SK-N-SH (cell line): ENCODE results near the gene TOX2. TPM values are rescaled to one million over a fixed set of nuclear protein-coding genes. Genes with fewer than 3 reads are reported as not detected.

Source experiments
- CTCF ChIA-PET: fragments of 300-600, 350-600 bp; formaldehyde crosslinking; extraction: SDS; loops from one replicate; lab custom pipeline; 2021; lab: Yijun Ruan, JAX
- POLR2A ChIA-PET: fragments of 350-600 bp; sonication (Branson Sonifier 250); formaldehyde crosslinking; extraction: SDS; loops from one replicate; lab custom pipeline; 2020; ENCODE audit warnings: antibody characterized with exemption, inconsistent platforms; lab: Yijun Ruan, JAX
- DNase-seq: peaks from one replicate; pipeline ENCODE4 v3.0.0; 2012
- H2AFZ ChIP-seq: fragments of 200-600 bp; sonication (generic); 2 replicates; pipeline ENCODE4 v1.8.1; 2016; ENCODE audit warnings: antibody characterized with exemption, mild to moderate bottlenecking, low read depth
- H3F3A ChIP-seq: fragments of 200-600 bp; sonication (generic); replicated peaks from 2 replicates; pipeline ENCODE3; 2016; ENCODE audit warnings: antibody characterized with exemption, mild to moderate bottlenecking; ENCODE audit not compliant: insufficient read depth
- H3K27ac ChIP-seq, 2 experiments: fragments of 200-500 bp in 1 of 2; fragments of 200-600 bp in 1 of 2; sonication (Bioruptor generic) in 1 of 2; sonication (generic), shearing (Covaris generic) in 1 of 2; 2 replicates each; pipeline versions ENCODE4 v1.5.1 to v1.6.1; 2014 to 2016; ENCODE audit warnings: low read depth in 2 of 2, inconsistent platforms in 1 of 2, low read length in 1 of 2, mild to moderate bottlenecking in 1 of 2, mixed read lengths in 1 of 2
- H3K27me3 ChIP-seq: fragments of 200-600 bp; sonication (generic), shearing (Covaris generic); 2 replicates; pipeline ENCODE4 v1.6.1; 2016; ENCODE audit warnings: mixed run types; ENCODE audit not compliant: insufficient read depth
- H3K36me3 ChIP-seq, 2 experiments: fragments of 200-500 bp in 1 of 2; fragments of 200-600 bp in 1 of 2; sonication (Bioruptor generic) in 1 of 2; sonication (generic) in 1 of 2; replicated peaks in 1 of 2; 2 replicates each; pipeline versions ENCODE3 to v1.5.1; 2014 to 2016; ENCODE audit warnings: low read length in 1 of 2, mild to moderate bottlenecking in 1 of 2; ENCODE audit not compliant: insufficient read depth in 2 of 2, control insufficient read depth in 1 of 2
- H3K4me1 ChIP-seq, 2 experiments: fragments of 200-500 bp in 1 of 2; fragments of 200-600 bp in 1 of 2; sonication (Bioruptor generic) in 1 of 2; sonication (generic), shearing (Covaris generic) in 1 of 2; 2 replicates each; pipeline versions ENCODE4 v1.5.1 to v1.6.1; 2014 to 2016; ENCODE audit warnings: low read depth in 1 of 2, low read length in 1 of 2, mixed run types in 1 of 2; ENCODE audit not compliant: insufficient read depth in 2 of 2, control insufficient read depth in 1 of 2
- H3K4me2 ChIP-seq: fragments of 200-600 bp; sonication (generic), shearing (Covaris generic); 2 replicates; pipeline ENCODE4 v1.6.1; 2017; ENCODE audit warnings: mixed run types
- H3K4me3 ChIP-seq, 2 experiments: fragments of 200-500 bp in 1 of 2; fragments of 200-600 bp in 1 of 2; sonication (Bioruptor generic) in 1 of 2; sonication (generic), shearing (Covaris generic) in 1 of 2; 2 replicates each; pipeline versions ENCODE4 v1.5.1 to v1.8.1; 2014 to 2016; ENCODE audit warnings: low read depth in 2 of 2, inconsistent platforms in 1 of 2, low read length in 1 of 2, mild to moderate bottlenecking in 1 of 2, mixed read lengths in 1 of 2, moderate library complexity in 1 of 2
- H3K79me2 ChIP-seq: fragments of 200-600 bp; sonication (generic); 2 replicates; pipeline ENCODE4 v1.8.1; 2017; ENCODE audit warnings: mild to moderate bottlenecking; ENCODE audit not compliant: insufficient read depth
- H3K9ac ChIP-seq: fragments of 200-600 bp; sonication (generic); 2 replicates; pipeline ENCODE4 v1.6.1; 2017; ENCODE audit warnings: mixed run types
- H3K9me2 ChIP-seq: fragments of 200-600 bp; sonication (generic); 2 replicates; pipeline ENCODE4 v1.6.1; 2017; ENCODE audit warnings: mixed run types
- H3K9me3 ChIP-seq: fragments of 200-600 bp; sonication (generic); 2 replicates; pipeline ENCODE4 v1.6.1; 2017; ENCODE audit warnings: mixed run types, mild to moderate bottlenecking, moderate library complexity
- H4K20me1 ChIP-seq: fragments of 200-600 bp; sonication (generic); 2 replicates; pipeline ENCODE4 v1.6.1; 2017; ENCODE audit warnings: mild to moderate bottlenecking, mixed run types; ENCODE audit not compliant: insufficient read depth
- CHD2 ChIP-seq: fragments of 150-350 bp; IDR thresholded peaks from 2 replicates; pipeline ENCODE4 v1.6.1; 2018; ENCODE audit warnings: low read length; ENCODE audit not compliant: partially characterized antibody
- FOXJ3 ChIP-seq: sonication (generic); formaldehyde crosslinking; IDR thresholded peaks from 2 replicates; pipeline ENCODE4 v1.5.1; 2020; ENCODE audit warnings: mild to moderate bottlenecking, missing genetic modification reagents
- GABPA ChIP-seq: IDR thresholded peaks from 2 replicates; pipeline ENCODE4 v1.4.0; 2012; ENCODE audit warnings: low read depth, mild to moderate bottlenecking
- MEF2A ChIP-seq: IDR thresholded peaks from 2 replicates; pipeline ENCODE4 v1.4.0; 2012; ENCODE audit warnings: low read depth, borderline replicate concordance
- MXI1 ChIP-seq: IDR thresholded peaks from 2 replicates; pipeline ENCODE4 v1.6.1; 2012; ENCODE audit warnings: mild to moderate bottlenecking, low read depth, low read length, improper control_type of control experiment
- NFIC ChIP-seq: IDR thresholded peaks from 2 replicates; pipeline ENCODE4 v1.4.0; 2012; ENCODE audit warnings: borderline replicate concordance
- RCOR1 ChIP-seq: fragments of 150-350 bp; IDR thresholded peaks from 2 replicates; pipeline ENCODE4 v1.6.1; 2017; ENCODE audit warnings: antibody characterized with exemption, low read length
- RFX5 ChIP-seq: IDR thresholded peaks from 2 replicates; pipeline ENCODE4 v1.6.1; 2012; ENCODE audit warnings: mild to moderate bottlenecking, improper control_type of control experiment, low read length
- RXRA ChIP-seq: IDR thresholded peaks from 2 replicates; pipeline ENCODE4 v1.4.0; 2012; ENCODE audit warnings: low read depth, mild to moderate bottlenecking, borderline replicate concordance
- TAF1 ChIP-seq: IDR thresholded peaks from 2 replicates; pipeline ENCODE4 v1.6.1; 2012; ENCODE audit warnings: low read depth, mild to moderate bottlenecking, low read length, moderate library complexity, borderline replicate concordance
- WGBS: methylation state at CpG from one replicate; pipeline ENCODE4 v1.1.6; 2017; ENCODE audit warnings: low lambda C conversion rate; 5-methylcytosine and 5-hydroxymethylcytosine counted together
- polyA plus RNA-seq, 3 experiments: library from polyadenylated mRNA; depleted of rRNA; stranded (reverse); fragments of >200 nt; gene quantifications; 2 replicates each; pipeline ENCODE4 v1.2.3, GENCODE V29; 2012
- TF ChIP-seq, protein P1 (sequence below): fragments of 150-350 bp; IDR thresholded peaks from 2 replicates; pipeline ENCODE4 v1.6.1; 2016; ENCODE audit warnings: mild to moderate bottlenecking, low read depth, low read length
- TF ChIP-seq, protein P2 (sequence below): IDR thresholded peaks from 2 replicates; pipeline ENCODE4; 2012
- TF ChIP-seq, protein P3 (sequence below): fragments of 200-600 bp; sonication (generic); IDR thresholded peaks from 2 replicates; pipeline ENCODE4 v1.6.1; 2017; ENCODE audit warnings: antibody characterized with exemption, mild to moderate bottlenecking, moderate library complexity
- TF ChIP-seq, protein P4 (sequence below): fragments of 150-350 bp; IDR thresholded peaks from 2 replicates; pipeline ENCODE4 v1.6.1; 2017; ENCODE audit warnings: antibody characterized with exemption, low read length, low read depth, borderline replicate concordance

Gene TOX2
- polyA plus RNA-seq, 1 of the 3 experiments (the other 2 are of a cell fraction), result 15.4 TPM

DNA sequence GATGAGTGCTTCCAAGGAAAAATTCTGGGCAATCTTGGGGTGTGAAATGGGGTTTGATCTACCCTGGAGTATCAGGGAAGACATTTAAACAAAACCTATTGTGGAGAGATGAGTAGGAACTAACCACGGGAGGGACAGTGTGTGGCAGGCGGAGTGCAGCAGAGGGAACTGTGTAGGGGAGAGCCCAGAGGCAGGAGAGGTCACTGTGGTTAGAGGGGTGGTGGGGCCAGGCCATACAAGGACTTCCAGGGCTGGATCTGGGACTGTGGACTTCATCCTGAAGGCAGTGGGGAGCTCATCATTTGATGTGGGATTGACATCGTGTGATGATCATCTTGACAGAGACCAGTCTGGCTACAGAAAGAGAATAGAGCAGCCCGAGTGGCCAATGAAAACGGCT, 89.0 kb downstream of the TOX2 start:
- peaks cover 0 to 3% of the 10 kb centered on the region in 2 experiments for H3K36me3 ChIP-seq
- no peaks in the 10 kb centered on the region for H3K27me3 ChIP-seq
- no peak for TF ChIP-seq RXRA
- no peak for TF ChIP-seq TAF1
- no peak for TF ChIP-seq FOXJ3 (CRISPR knock-in tag)
- no peak for TF ChIP-seq RCOR1
- TF ChIP-seq, protein P1, sequence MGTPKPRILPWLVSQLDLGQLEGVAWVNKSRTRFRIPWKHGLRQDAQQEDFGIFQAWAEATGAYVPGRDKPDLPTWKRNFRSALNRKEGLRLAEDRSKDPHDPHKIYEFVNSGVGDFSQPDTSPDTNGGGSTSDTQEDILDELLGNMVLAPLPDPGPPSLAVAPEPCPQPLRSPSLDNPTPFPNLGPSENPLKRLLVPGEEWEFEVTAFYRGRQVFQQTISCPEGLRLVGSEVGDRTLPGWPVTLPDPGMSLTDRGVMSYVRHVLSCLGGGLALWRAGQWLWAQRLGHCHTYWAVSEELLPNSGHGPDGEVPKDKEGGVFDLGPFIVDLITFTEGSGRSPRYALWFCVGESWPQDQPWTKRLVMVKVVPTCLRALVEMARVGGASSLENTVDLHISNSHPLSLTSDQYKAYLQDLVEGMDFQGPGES, result no peak
- TF ChIP-seq, protein P2, sequence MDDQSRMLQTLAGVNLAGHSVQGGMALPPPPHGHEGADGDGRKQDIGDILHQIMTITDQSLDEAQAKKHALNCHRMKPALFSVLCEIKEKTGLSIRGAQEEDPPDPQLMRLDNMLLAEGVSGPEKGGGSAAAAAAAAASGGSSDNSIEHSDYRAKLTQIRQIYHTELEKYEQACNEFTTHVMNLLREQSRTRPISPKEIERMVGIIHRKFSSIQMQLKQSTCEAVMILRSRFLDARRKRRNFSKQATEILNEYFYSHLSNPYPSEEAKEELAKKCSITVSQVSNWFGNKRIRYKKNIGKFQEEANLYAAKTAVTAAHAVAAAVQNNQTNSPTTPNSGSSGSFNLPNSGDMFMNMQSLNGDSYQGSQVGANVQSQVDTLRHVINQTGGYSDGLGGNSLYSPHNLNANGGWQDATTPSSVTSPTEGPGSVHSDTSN, result no peak
- no peak for TF ChIP-seq CHD2
- TF ChIP-seq, protein P3, sequence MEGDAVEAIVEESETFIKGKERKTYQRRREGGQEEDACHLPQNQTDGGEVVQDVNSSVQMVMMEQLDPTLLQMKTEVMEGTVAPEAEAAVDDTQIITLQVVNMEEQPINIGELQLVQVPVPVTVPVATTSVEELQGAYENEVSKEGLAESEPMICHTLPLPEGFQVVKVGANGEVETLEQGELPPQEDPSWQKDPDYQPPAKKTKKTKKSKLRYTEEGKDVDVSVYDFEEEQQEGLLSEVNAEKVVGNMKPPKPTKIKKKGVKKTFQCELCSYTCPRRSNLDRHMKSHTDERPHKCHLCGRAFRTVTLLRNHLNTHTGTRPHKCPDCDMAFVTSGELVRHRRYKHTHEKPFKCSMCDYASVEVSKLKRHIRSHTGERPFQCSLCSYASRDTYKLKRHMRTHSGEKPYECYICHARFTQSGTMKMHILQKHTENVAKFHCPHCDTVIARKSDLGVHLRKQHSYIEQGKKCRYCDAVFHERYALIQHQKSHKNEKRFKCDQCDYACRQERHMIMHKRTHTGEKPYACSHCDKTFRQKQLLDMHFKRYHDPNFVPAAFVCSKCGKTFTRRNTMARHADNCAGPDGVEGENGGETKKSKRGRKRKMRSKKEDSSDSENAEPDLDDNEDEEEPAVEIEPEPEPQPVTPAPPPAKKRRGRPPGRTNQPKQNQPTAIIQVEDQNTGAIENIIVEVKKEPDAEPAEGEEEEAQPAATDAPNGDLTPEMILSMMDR, result no peak
- TF ChIP-seq NFIC, result no peak
- TF ChIP-seq MXI1, result no peak
- TF ChIP-seq GABPA, result no peak
- no peak for TF ChIP-seq RFX5
- no peak for TF ChIP-seq MEF2A
- TF ChIP-seq, protein P4, sequence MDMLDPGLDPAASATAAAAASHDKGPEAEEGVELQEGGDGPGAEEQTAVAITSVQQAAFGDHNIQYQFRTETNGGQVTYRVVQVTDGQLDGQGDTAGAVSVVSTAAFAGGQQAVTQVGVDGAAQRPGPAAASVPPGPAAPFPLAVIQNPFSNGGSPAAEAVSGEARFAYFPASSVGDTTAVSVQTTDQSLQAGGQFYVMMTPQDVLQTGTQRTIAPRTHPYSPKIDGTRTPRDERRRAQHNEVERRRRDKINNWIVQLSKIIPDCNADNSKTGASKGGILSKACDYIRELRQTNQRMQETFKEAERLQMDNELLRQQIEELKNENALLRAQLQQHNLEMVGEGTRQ, result no peak
- H4K20me1 ChIP-seq, result no peaks in the 10 kb centered on the region
- POLR2A ChIA-PET, result no interaction called here
- H3K9ac ChIP-seq, result no peak overlapping the region
- 90% methylated on average over 5 of the region's 5 CpGs for WGBS
- CTCF ChIA-PET, result interaction anchor here (1.6 kb wide), 1 partner anchor 45 kb away, joined by 3 read pairs; no protein-coding TSS in a partner anchor
- H2AFZ ChIP-seq, result no peak overlapping the region
- no peak overlapping the region for H3K4me3 ChIP-seq
- H3K27ac ChIP-seq, result no peak overlapping the region
- no peak overlapping the region for H3K4me2 ChIP-seq
- no peaks in the 10 kb centered on the region for H3K9me2 ChIP-seq
- no peaks in the 10 kb centered on the region for H3K9me3 ChIP-seq
- no peak for DNase-seq
- no peaks in the 10 kb centered on the region; a peak in 1 of 4 replicates for H3K4me1 ChIP-seq
- no peaks in the 10 kb centered on the region for H3K79me2 ChIP-seq
- no peaks in the 10 kb centered on the region for H3F3A ChIP-seq
